KOPT-K1 (cell line): Measurements from ENCODE around the gene PLBD2.
"Not testable (repeated sequence)": the region's sequence is repeated elsewhere in the genome, so short reads cannot be mapped to it uniquely, and the experiment has no call there.

Experiments
- H3K27ac ChIP-seq: fragments of 200-600 bp; sonication (generic); 2 replicates; pipeline ENCODE4 v1.5.1; 2016; ENCODE audit warnings: antibody characterized with exemption, mild to moderate bottlenecking, low read depth, low read length; ENCODE audit not compliant: poor library complexity, severe bottlenecking
- H3K36me3 ChIP-seq: fragments of 200-600 bp; sonication (generic); 2 replicates; pipeline ENCODE4 v1.5.1; 2017; ENCODE audit warnings: antibody characterized with exemption, mild to moderate bottlenecking, low read length, moderate library complexity; ENCODE audit not compliant: insufficient read depth
- H3K9me3 ChIP-seq: fragments of 200-600 bp; sonication (generic); 2 replicates; pipeline ENCODE4 v1.5.1; 2017; ENCODE audit warnings: antibody characterized with exemption, low read length, mild to moderate bottlenecking; ENCODE audit not compliant: insufficient read depth, poor library complexity, severe bottlenecking

PLBD2 gene

GRCh38 chr12:113348849-113349536 lies 9.4 kb upstream of the PLBD2 start:
- Histone ChIP-seq H3K9me3 (no peaks in the 10 kb centered on the region), H3K27ac (no peak overlapping the region), H3K36me3 (no peaks in the 10 kb centered on the region)

- Histone ChIP-seq H3K9me3 (no peaks in the 10 kb centered on the region), H3K27ac (no peak overlapping the region), H3K36me3 (no peaks in the 10 kb centered on the region)
These were observed 7.3 kb upstream of the PLBD2 start for GRCh38 chr12:113351089-113351488.

- not testable (repeated sequence) for H3K27ac ChIP-seq, H3K9me3 ChIP-seq, H3K36me3 ChIP-seq
These were observed 4.2 kb upstream of the PLBD2 start for GRCh38 chr12:113354192-113354591.

- Histone ChIP-seq H3K27ac (no peak overlapping the region), H3K36me3 (no peaks in the 10 kb centered on the region), H3K9me3 (no peaks in the 10 kb centered on the region)
These were observed 949 bp downstream of the PLBD2 start for GRCh38 chr12:113359133-113359938.

GRCh38 chr12:113359939-113360748 lies 1.8 kb downstream of the PLBD2 start:
- Histone ChIP-seq H3K27ac (no peak overlapping the region), H3K9me3 (no peaks in the 10 kb centered on the region), H3K36me3 (no peaks in the 10 kb centered on the region)

- Histone ChIP-seq H3K36me3 (no peaks in the 10 kb centered on the region), H3K9me3 (no peaks in the 10 kb centered on the region), H3K27ac (no peak overlapping the region)
These were observed 3.4 kb downstream of the PLBD2 start for GRCh38 chr12:113361574-113362370.

GRCh38 chr12:113364698-113365097 lies 6.3 kb downstream of the PLBD2 start:
- H3K27ac ChIP-seq: no peak overlapping the region
- H3K9me3 ChIP-seq: no peaks in the 10 kb centered on the region
- H3K36me3 ChIP-seq: no peaks in the 10 kb centered on the region

GRCh38 chr12:113365639-113366395 lies 7.4 kb downstream of the PLBD2 start:
- Histone ChIP-seq H3K27ac (no peak overlapping the region), H3K9me3 (no peaks in the 10 kb centered on the region), H3K36me3 (no peaks in the 10 kb centered on the region)

- no peaks in the 10 kb centered on the region for H3K36me3 ChIP-seq
- H3K27ac ChIP-seq: no peak overlapping the region
These were observed 8.4 kb downstream of the PLBD2 start for GRCh38 chr12:113366827-113367226.

GRCh38 chr12:113368331-113368730 lies 9.9 kb downstream of the PLBD2 start:
- Histone ChIP-seq H3K27ac (no peak overlapping the region), H3K9me3 (no peaks in the 10 kb centered on the region), H3K36me3 (no peaks in the 10 kb centered on the region)

More at GRCh38 chr12:113366827-113367226, 8.4 kb downstream of the PLBD2 start:
- no peaks in the 10 kb centered on the region for H3K9me3 ChIP-seq

- no peak overlapping the region for H3K27ac ChIP-seq
- H3K36me3 ChIP-seq: no peaks in the 10 kb centered on the region
- H3K9me3 ChIP-seq: no peaks in the 10 kb centered on the region
These were observed 11.1 kb downstream of the PLBD2 start for GRCh38 chr12:113369391-113369985.

- Histone ChIP-seq H3K36me3 (no peaks in the 10 kb centered on the region), H3K9me3 (no peaks in the 10 kb centered on the region), H3K27ac (no peak overlapping the region)
These were observed 12.7 kb downstream of the PLBD2 start for GRCh38 chr12:113370923-113371682.

- no peak overlapping the region for H3K27ac ChIP-seq
- H3K36me3 ChIP-seq: no peaks in the 10 kb centered on the region
- no peaks in the 10 kb centered on the region for H3K9me3 ChIP-seq
These were observed 13.4 kb downstream of the PLBD2 start for GRCh38 chr12:113371808-113372207.
